A549 (cell line): ENCODE results near the gene DSCAM.

Experiments used
- BHLHE40 ChIP-seq: IDR thresholded peaks from 2 replicates; pipeline ENCODE4 v1.6.1; 2012; ENCODE audit warnings: low read depth, low read length, inconsistent platforms
- HDAC2 ChIP-seq: fragments of 200-600 bp; sonication (generic); IDR thresholded peaks from 2 replicates; pipeline ENCODE4 v1.6.1; 2016
- HOXB5 ChIP-seq: fragments of 250-450 bp; sonication (Bioruptor Pico); IDR thresholded peaks from 2 replicates; pipeline ENCODE4 v1.5.0; 2020; ENCODE audit warnings: mild to moderate bottlenecking, moderate library complexity
- JUN ChIP-seq, 2 experiments: fragments of >200 bp; sonication (Bioruptor Twin); formaldehyde crosslinking; IDR thresholded peaks; 2 replicates in 1 of 2; 3 replicates in 1 of 2; pipeline ENCODE4 v1.6.1; 2016 to 2017
- MYC ChIP-seq: IDR thresholded peaks from 2 replicates; pipeline ENCODE4 v1.6.1; 2012; ENCODE audit warnings: mild to moderate bottlenecking, inconsistent platforms, low read length, improper control_type of control experiment, borderline replicate concordance
- NFE2L2 ChIP-seq: fragments of 150-350 bp; conservative IDR thresholded peaks from 2 replicates; pipeline ENCODE4 v1.6.1; 2014; ENCODE audit warnings: low read length
- POLR2A ChIP-seq: IDR thresholded peaks from 2 replicates; pipeline ENCODE4 v1.6.1; 2012; ENCODE audit warnings: mild to moderate bottlenecking, low read length
- RAD21 ChIP-seq, 2 experiments: fragments of >200 bp in 1 of 2; sonication (Bioruptor Twin) in 1 of 2; formaldehyde crosslinking in 1 of 2; IDR thresholded peaks in 1 of 2; conservative IDR thresholded peaks in 1 of 2; 2 replicates in 1 of 2; 3 replicates in 1 of 2; pipeline ENCODE4 v1.6.1; 2012 to 2018; ENCODE audit warnings: inconsistent platforms in 1 of 2
- RNF2 ChIP-seq: fragments of 200-600 bp; sonication (generic); IDR thresholded peaks from 2 replicates; pipeline ENCODE4 v1.6.1; 2016; ENCODE audit warnings: low read depth, mild to moderate bottlenecking, antibody characterized with exemption, moderate library complexity, borderline replicate concordance
- SMC3 ChIP-seq: fragments of >200 bp; sonication (Bioruptor Twin); formaldehyde crosslinking; IDR thresholded peaks from 3 replicates; pipeline ENCODE4 v1.6.1; 2018; ENCODE audit warnings: inconsistent platforms
- TF ChIP-seq, protein P1 (sequence below): fragments of >200 bp; sonication (Bioruptor Twin); formaldehyde crosslinking; IDR thresholded peaks from 3 replicates; pipeline ENCODE4 v1.5.1; 2016
- TF ChIP-seq, protein P2 (sequence below): IDR thresholded peaks from 2 replicates; pipeline ENCODE4 v1.6.1; 2012; ENCODE audit warnings: low read depth, borderline replicate concordance
- TF ChIP-seq, protein P3 (sequence below): fragments of 450-650 bp; IDR thresholded peaks from 2 replicates; pipeline ENCODE4 v1.6.1; 2014; ENCODE audit warnings: antibody characterized with exemption

DNA sequence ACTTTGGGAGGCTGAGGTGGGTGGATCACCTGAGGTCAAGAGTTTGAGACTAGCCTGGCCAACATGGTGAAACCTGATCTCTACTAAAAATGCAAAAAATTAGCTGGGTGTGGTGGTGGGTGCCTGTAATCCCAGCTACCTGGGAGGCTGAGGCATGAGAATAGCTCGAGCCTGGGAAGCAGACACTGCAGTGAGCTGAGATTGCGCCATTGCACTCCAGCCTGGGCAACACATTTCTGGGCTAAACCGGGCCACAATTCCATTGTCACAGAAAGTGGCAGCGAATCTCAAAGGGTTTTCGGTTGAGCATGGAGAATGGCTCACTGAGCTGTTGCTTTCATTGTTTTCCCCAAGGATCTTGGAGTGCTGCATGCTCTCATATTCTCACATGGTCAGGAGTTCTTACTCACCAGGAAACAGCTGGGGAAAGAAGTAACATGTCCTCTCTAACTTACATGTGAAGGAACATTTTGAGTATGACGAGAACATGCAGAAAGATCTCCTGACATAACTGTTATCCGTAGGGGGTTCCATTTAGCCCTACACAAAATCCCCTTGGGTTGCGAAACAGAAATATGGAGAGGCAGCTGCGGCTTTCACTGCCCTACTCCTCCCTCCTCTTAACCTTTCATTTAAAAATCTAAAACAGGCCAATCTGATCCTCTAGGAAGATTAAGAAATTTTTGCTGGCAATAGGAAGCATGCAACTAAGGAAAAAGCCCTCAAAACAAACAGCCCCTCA lies 638.6 kb downstream of the DSCAM start:
- no peak for TF ChIP-seq MYC
- TF ChIP-seq NFE2L2 = no peak
- TF ChIP-seq, protein P1, sequence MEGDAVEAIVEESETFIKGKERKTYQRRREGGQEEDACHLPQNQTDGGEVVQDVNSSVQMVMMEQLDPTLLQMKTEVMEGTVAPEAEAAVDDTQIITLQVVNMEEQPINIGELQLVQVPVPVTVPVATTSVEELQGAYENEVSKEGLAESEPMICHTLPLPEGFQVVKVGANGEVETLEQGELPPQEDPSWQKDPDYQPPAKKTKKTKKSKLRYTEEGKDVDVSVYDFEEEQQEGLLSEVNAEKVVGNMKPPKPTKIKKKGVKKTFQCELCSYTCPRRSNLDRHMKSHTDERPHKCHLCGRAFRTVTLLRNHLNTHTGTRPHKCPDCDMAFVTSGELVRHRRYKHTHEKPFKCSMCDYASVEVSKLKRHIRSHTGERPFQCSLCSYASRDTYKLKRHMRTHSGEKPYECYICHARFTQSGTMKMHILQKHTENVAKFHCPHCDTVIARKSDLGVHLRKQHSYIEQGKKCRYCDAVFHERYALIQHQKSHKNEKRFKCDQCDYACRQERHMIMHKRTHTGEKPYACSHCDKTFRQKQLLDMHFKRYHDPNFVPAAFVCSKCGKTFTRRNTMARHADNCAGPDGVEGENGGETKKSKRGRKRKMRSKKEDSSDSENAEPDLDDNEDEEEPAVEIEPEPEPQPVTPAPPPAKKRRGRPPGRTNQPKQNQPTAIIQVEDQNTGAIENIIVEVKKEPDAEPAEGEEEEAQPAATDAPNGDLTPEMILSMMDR = no peak
- TF ChIP-seq HOXB5 (CRISPR knock-in tag) = no peak
- TF ChIP-seq HDAC2 = no peak
- TF ChIP-seq POLR2A = no peak
- TF ChIP-seq, protein P2, sequence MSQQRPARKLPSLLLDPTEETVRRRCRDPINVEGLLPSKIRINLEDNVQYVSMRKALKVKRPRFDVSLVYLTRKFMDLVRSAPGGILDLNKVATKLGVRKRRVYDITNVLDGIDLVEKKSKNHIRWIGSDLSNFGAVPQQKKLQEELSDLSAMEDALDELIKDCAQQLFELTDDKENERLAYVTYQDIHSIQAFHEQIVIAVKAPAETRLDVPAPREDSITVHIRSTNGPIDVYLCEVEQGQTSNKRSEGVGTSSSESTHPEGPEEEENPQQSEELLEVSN = no peak
- no peak for TF ChIP-seq BHLHE40
- no peak for TF ChIP-seq JUN (IDR thresholded peaks at IDR 0.05)
- TF ChIP-seq RAD21 (conservative IDR thresholded peaks at IDR 0.05 in 1 of 2, IDR thresholded peaks at IDR 0.05 in 1 of 2) = no peak
- TF ChIP-seq, protein P3, sequence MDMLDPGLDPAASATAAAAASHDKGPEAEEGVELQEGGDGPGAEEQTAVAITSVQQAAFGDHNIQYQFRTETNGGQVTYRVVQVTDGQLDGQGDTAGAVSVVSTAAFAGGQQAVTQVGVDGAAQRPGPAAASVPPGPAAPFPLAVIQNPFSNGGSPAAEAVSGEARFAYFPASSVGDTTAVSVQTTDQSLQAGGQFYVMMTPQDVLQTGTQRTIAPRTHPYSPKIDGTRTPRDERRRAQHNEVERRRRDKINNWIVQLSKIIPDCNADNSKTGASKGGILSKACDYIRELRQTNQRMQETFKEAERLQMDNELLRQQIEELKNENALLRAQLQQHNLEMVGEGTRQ = no peak
- no peak for TF ChIP-seq SMC3
- TF ChIP-seq RNF2 = no peak
